T-helper 1 cell treated with Interleukin-12 subunit alpha and Interleukin-12 subunit beta and Interleukin-4 antibody, amounts not matched to agents 30 μg/mL and 1 μg/mL, for 36 hours (primary cell): ENCODE data around the gene PTGFR.

Experiments
- H3K27ac Mint-ChIP-seq: one replicate; pipeline ENCODE4 v1.8.0; 2021; ENCODE audit warnings: mild to moderate bottlenecking, mixed read lengths
- H3K27me3 Mint-ChIP-seq: one replicate; pipeline ENCODE4 v1.8.0; 2021; ENCODE audit warnings: low read depth, mixed read lengths
- H3K36me3 Mint-ChIP-seq: one replicate; pipeline ENCODE4 v1.8.0; 2021; ENCODE audit warnings: low read depth, mixed read lengths
- H3K4me1 Mint-ChIP-seq: one replicate; pipeline ENCODE4 v1.8.0; 2021; ENCODE audit warnings: low read depth, mixed read lengths
- H3K4me3 Mint-ChIP-seq: one replicate; pipeline ENCODE4 v1.8.0; 2021; ENCODE audit warnings: mild to moderate bottlenecking, moderate library complexity, mixed read lengths
- H3K9me3 Mint-ChIP-seq: one replicate; pipeline ENCODE4 v1.8.0; 2021; ENCODE audit warnings: mixed read lengths

The PTGFR gene

DNA sequence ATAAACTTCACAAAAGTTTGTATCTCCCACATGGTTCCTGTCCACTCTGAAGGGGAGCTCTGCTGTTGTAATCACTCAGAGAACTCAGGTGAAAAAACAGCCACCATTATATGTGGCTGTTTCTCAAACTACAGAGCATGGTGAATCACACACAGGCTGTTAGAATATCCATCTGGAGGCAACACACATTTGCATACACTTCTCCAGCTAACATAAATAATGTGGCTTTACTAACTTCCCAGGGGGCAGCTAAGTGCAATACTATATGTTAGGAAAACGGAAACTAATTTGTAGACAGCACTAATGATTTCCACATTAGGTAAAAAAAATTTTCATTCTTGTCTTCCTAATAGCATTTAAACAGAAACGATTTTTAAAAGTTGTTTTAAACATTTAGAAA lies 49.3 kb downstream of the PTGFR start:
- no peaks in the 10 kb centered on the region for H3K4me1 Mint-ChIP-seq
- H3K4me3 Mint-ChIP-seq: no peak overlapping the region
- no peaks in the 10 kb centered on the region for H3K36me3 Mint-ChIP-seq
- H3K27me3 Mint-ChIP-seq: peaks cover 3% of the 10 kb centered on the region
- H3K27ac Mint-ChIP-seq: no peak overlapping the region
- no peaks in the 10 kb centered on the region for H3K9me3 Mint-ChIP-seq

DNA sequence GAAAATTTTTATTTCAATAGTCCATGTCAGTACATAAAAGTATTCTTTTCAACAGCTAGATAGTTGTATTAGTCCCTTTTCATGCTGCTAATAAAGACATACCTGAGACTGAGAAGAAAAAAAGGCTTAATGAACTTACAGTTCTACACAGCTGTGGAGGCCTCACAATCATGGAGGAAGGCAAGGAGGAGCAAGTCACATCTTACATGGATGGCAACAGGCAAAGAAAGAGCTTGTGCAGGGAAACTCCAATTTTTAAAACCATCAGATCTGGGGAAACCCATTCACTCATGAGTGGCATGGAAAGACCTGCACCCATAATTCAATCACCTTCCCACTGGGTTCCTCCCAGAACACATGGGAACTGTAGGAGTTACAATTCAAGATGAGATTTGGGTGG lies 50.7 kb downstream of the PTGFR start:
- no peak overlapping the region for H3K27ac Mint-ChIP-seq
- peaks cover 1% of the 10 kb centered on the region for H3K27me3 Mint-ChIP-seq
- H3K4me1 Mint-ChIP-seq: no peaks in the 10 kb centered on the region
- H3K36me3 Mint-ChIP-seq: no peaks in the 10 kb centered on the region
- no peak overlapping the region for H3K4me3 Mint-ChIP-seq
- H3K9me3 Mint-ChIP-seq: no peaks in the 10 kb centered on the region

DNA sequence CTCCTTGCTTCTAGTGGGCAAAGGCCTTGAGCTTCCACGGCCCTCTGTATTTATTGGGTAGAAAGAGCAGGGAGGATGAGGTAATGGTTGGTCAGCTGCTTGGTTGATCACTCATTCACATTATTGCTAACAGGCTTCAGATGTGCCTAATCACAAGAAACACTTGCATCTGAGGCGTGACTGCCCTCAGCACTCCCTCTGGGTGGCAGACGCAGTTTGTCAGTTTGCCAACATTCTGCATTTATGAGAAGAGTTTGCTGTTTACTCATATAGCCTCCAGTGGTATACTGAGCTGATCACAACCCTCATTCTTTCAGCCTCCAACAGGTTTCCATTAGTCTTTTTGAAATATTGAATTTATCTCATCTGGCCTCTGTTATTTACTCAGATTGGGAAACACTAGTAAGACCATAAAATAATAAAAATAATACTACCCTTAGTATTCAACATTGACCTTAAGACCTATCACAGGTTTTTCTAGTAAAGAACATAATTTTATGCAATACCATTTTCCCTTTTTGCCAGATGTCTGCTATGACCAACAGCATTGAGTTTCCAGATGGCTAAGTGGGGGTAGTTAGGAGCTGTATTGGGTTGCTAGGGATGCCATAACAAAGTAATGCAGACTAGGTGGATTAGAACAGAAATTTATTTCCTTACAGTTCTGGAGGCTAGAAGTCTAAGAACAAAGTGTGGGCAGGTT lies 53.3 kb downstream of the PTGFR start:
- no peaks in the 10 kb centered on the region for H3K36me3 Mint-ChIP-seq
- H3K9me3 Mint-ChIP-seq: no peaks in the 10 kb centered on the region
- no peak overlapping the region for H3K4me3 Mint-ChIP-seq
- no peaks in the 10 kb centered on the region for H3K4me1 Mint-ChIP-seq
- H3K27ac Mint-ChIP-seq: no peak overlapping the region
- H3K27me3 Mint-ChIP-seq: no peaks in the 10 kb centered on the region

DNA sequence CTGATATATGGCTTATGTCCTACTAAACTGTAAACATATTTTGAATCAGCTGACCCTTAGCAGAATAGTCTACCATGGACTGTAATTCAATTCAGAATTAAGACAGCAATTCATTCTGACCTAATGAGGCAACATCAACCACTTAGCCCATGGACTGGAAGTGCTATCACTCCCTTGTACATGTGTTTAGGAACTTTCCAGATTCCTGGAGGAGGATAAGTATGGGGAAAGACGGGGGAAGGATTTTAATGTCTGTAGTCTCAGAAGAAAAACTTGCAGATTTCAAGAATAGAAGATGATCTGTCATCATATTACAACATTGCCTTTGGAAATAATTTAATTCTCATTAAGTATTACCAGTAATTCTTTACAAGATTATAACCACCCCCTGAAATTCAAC lies 56.3 kb downstream of the PTGFR start:
- peaks cover 4% of the 10 kb centered on the region for H3K27me3 Mint-ChIP-seq
- no peaks in the 10 kb centered on the region for H3K4me1 Mint-ChIP-seq
- no peak overlapping the region for H3K4me3 Mint-ChIP-seq
- H3K27ac Mint-ChIP-seq: no peak overlapping the region
- H3K36me3 Mint-ChIP-seq: no peaks in the 10 kb centered on the region
- H3K9me3 Mint-ChIP-seq: no peaks in the 10 kb centered on the region

DNA sequence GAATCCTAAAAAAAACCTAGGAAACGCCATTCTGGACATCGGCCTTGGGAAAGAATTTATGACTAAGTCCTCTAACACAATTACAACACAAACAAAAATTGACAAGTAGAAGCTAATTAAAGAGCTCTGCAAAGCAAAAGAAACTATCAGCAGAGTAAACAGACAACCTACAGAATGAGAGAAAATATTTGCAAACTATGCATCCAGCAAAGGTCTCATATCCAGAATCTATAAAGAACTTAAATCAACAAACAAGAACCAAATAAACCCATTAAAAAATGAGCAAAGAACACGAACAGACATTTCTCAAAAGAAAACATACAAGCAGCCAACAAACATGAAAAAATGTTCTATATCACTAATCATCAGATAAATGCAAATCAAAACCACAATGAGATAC lies 58.6 kb downstream of the PTGFR start:
- H3K27me3 Mint-ChIP-seq: peaks cover 4% of the 10 kb centered on the region
- H3K4me1 Mint-ChIP-seq: no peaks in the 10 kb centered on the region
- H3K27ac Mint-ChIP-seq: no peak overlapping the region
- H3K9me3 Mint-ChIP-seq: no peaks in the 10 kb centered on the region
- no peak overlapping the region for H3K4me3 Mint-ChIP-seq
- no peaks in the 10 kb centered on the region for H3K36me3 Mint-ChIP-seq

DNA sequence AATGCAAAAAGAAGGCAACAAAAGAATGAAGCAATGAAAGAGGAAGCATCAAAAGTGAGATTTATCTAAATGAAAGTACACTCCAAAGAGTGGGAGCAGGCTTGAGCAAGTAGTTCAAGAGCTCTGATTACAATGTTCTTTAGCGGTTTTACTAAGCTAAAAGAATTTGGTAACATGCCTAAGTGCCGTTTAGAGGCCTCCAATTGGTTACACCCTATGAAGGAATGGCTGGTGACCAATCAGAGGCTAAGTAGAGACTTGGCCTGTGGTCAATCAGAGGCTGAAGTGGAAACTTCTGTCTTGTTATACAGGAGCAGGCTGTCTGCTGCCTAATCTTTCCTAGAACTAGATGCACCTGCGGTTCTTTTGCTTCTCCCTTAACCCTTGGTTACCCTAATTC lies 59.1 kb downstream of the PTGFR start:
- Mint-ChIP-seq H3K4me3 (no peak overlapping the region), H3K9me3 (no peaks in the 10 kb centered on the region), H3K4me1 (no peaks in the 10 kb centered on the region), H3K27me3 (peaks cover 4% of the 10 kb centered on the region), H3K36me3 (no peaks in the 10 kb centered on the region), H3K27ac (no peak overlapping the region)

DNA sequence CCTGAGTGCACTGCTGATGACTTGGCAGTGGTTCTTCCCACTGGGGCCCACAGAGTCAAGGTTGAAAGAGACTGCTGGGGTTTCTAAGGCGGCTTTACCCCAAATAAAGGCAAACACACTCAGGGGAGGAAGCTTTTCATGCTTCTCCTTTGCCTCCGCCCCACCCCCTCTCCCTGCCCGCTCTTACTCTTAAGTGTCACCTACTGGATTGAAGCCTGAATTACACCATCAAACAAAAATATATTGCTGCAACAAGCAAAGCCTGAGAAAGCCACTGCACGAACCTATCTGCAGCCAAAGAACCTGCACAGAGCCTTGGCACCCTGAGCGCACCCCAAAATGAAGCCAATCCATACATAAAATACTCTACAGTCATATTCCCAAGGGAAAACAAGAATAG lies 63.1 kb downstream of the PTGFR start:
- Mint-ChIP-seq H3K4me1 (no peaks in the 10 kb centered on the region), H3K4me3 (no peak overlapping the region), H3K27me3 (peaks cover 4% of the 10 kb centered on the region), H3K9me3 (no peaks in the 10 kb centered on the region), H3K27ac (no peak overlapping the region), H3K36me3 (no peaks in the 10 kb centered on the region)

DNA sequence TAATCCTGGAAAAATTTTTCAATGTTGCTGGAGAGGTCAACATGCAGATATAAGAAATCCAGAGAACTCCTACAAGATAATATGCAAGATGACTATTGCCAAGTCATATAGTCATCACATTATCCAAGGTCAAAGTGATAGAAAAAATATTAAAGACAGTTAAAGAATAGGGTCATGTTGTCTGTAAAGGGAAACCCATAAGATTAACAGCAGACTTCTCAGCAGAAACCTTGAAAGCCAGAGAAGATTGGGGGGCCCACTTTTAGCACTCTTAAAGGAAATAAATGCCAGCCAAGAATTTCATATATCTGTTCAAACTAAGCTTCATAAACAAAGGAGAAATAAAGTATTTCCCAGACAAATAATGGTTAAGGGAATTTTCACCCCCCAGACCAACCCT lies 64.1 kb downstream of the PTGFR start:
- Mint-ChIP-seq H3K9me3 (no peaks in the 10 kb centered on the region), H3K36me3 (no peaks in the 10 kb centered on the region), H3K27ac (no peak overlapping the region), H3K4me1 (no peaks in the 10 kb centered on the region), H3K27me3 (no peaks in the 10 kb centered on the region), H3K4me3 (no peak overlapping the region)

DNA sequence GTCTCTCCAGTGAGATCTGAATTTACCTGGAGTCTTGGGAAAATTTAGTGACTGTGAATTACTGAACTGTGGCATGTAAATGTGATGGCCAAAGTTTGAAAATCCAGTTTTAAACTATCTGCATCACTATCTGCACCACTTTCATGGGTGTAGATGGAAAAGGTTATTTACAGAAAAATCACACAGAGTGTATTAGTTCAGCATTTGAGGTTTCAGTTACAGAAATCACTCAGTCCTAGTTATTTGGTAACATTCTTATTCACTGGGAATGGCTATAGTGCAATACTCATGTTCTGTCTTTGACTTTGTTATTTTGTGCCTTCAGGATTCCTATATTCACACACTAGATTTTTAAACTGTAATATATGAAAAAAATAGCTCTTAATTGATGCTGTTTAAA lies 68.9 kb downstream of the PTGFR start:
- Mint-ChIP-seq H3K27ac (no peak overlapping the region), H3K4me1 (no peaks in the 10 kb centered on the region), H3K9me3 (no peaks in the 10 kb centered on the region), H3K4me3 (no peak overlapping the region), H3K36me3 (no peaks in the 10 kb centered on the region), H3K27me3 (no peaks in the 10 kb centered on the region)

DNA sequence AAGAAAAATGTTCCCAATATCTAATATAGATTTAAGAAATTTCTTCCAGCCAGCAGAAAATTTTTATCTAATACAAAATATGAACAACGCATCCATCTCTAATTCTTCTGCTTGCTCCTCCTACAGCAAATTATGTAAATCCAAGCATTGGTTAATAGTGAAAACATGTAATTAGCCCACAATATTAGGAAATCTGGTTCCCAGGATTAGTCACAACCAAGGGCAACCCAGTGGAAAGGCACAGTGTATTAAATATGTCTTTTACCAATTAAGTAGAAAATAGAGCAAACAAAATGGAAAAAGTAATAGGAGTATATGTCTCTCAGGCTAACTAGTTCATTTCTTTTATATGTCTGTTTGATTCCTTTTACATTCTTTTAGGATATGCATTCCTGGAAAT lies 70.0 kb downstream of the PTGFR start:
- no peaks in the 10 kb centered on the region for H3K9me3 Mint-ChIP-seq
- no peaks in the 10 kb centered on the region for H3K27me3 Mint-ChIP-seq
- H3K36me3 Mint-ChIP-seq: no peaks in the 10 kb centered on the region
- no peak overlapping the region for H3K4me3 Mint-ChIP-seq
- no peaks in the 10 kb centered on the region for H3K4me1 Mint-ChIP-seq
- no peak overlapping the region for H3K27ac Mint-ChIP-seq

DNA sequence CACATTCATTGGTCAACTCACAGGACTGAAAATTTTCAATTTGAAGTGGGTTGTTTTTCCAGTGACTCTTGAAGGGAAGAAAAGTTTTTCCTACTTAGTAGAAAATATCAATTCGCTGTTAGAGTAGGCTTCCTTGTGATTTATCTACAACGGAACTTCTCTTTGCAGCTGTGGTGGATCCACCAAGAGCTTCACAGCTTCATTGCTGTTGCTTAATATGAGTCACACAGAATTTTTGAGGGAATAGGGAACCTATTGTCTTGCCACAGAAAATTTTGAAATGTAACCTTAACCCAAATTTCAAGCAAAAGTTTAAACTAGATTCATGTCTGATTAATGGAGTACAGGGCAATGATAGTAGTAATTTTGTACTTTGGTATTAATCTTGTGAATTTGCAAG lies 71.1 kb downstream of the PTGFR start:
- Mint-ChIP-seq H3K36me3 (no peaks in the 10 kb centered on the region), H3K4me1 (no peaks in the 10 kb centered on the region), H3K27me3 (no peaks in the 10 kb centered on the region), H3K9me3 (no peaks in the 10 kb centered on the region), H3K27ac (no peak overlapping the region), H3K4me3 (no peak overlapping the region)

DNA sequence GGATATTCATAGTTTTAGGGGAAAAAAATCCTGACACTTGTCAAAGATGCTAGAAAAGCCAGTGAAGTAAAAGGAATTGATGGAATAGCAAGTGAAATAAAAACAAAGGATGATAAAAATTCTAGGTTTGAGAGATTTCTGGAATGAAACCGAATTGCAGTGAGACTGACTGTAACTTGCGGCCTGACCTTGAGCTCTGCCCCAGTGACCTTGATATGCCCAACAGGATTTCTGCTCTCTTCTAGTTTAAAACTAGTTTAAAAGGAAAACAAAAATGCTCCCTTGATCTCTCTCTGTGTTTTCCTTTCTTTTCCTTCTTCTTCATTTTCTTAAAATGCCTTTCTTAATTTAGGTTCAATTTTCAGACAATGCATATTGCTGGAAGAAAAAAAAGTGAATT lies 74.6 kb downstream of the PTGFR start:
- Mint-ChIP-seq H3K36me3 (no peaks in the 10 kb centered on the region), H3K27ac (no peak overlapping the region), H3K9me3 (no peaks in the 10 kb centered on the region), H3K27me3 (no peaks in the 10 kb centered on the region), H3K4me3 (no peak overlapping the region), H3K4me1 (no peaks in the 10 kb centered on the region)

DNA sequence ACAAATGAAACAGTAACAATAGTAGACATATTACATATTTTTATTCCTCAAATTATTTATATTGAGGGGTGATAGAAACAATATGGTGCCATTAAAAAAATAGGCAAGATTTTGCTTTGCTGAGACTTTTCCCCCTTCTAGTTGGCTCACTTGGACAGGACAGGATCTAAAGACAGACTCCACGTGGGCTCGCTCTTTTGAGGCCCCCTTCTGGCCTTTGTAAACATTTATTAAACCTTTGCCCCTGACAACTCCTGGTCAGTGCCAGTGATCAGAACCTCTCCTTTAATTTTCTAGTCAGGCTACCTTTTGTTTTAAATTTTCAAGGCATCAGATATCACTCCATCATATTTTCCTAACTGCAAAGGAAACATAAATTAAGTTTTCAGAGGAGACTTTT lies 79.8 kb downstream of the PTGFR start:
- H3K4me1 Mint-ChIP-seq: no peaks in the 10 kb centered on the region
- no peaks in the 10 kb centered on the region for H3K9me3 Mint-ChIP-seq
- no peaks in the 10 kb centered on the region for H3K36me3 Mint-ChIP-seq
- no peaks in the 10 kb centered on the region for H3K27me3 Mint-ChIP-seq
- no peak overlapping the region for H3K27ac Mint-ChIP-seq
- H3K4me3 Mint-ChIP-seq: no peak overlapping the region

DNA sequence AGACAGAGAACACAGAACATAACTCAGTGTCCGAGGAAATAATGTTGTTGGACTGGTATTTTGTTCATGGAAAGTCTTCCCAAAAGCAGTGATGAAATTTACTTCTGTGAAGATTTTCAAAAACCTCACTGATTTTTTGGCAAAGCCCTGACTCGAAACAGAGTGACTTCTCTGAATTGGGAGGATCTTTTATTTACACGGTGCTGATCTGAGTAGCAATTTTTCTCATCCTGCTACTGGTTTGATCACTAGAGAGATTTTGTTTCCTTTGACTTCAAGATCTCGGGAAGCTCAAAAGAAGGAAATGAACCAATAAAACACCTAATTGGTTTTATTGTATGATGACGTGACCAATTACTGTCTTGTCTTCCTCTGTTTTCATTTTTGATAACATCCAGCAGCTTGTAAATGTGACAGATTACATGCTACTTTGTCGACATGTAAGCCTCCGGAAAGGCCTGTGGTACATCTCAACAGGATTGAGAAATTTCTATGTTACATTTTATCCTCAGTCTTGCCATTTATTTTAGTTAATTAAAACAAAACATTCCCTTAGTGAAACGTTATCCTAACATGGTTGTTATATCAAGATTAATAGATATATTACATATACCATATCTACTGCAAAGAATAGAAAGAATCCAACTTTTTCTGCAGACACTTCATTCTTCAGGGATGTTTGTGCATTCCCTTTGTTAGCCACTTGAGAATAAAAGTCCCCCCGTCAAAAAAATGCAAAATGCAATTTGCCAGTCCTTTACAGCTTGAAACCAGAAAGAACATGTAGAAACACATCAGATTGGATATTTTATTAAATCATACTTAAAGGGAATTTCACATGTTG lies 86.7 kb downstream of the PTGFR start:
- Mint-ChIP-seq H3K4me1 (no peaks in the 10 kb centered on the region), H3K27me3 (no peaks in the 10 kb centered on the region), H3K9me3 (no peaks in the 10 kb centered on the region), H3K27ac (no peak overlapping the region), H3K36me3 (no peaks in the 10 kb centered on the region), H3K4me3 (no peak overlapping the region)

DNA sequence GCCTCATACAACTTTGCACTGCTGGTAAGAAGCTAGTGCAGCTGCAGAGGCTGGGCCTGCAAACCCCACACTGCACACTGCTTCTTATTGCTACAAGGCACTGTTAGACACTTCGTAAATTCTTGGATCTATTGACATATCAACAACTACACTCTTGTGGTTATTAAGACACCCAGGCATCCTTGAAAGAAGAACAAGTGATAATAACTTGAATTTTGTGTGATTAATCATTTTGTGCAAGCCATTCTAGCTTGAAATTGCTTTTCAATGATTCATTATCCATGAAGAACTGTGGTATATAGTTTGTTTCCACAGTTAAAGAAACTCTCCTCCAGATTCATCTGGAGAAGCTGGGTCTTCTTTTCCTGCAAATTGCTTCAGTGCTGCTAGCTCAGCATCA lies 95.8 kb downstream of the PTGFR start:
- Mint-ChIP-seq H3K4me3 (no peak overlapping the region), H3K36me3 (no peaks in the 10 kb centered on the region), H3K27me3 (no peaks in the 10 kb centered on the region), H3K9me3 (no peaks in the 10 kb centered on the region), H3K4me1 (no peaks in the 10 kb centered on the region), H3K27ac (no peak overlapping the region)
